Ovary (tissue), 9 donors: Measurements from ENCODE around the gene HADHB. TPM values are rescaled to one million over a fixed set of nuclear protein-coding genes. Genes with fewer than 3 reads are reported as not detected.
"Not testable (repeated sequence)": the region's sequence is repeated elsewhere in the genome, so short reads cannot be mapped to it uniquely, and the experiment has no call there.

ENCODE experiments used
- DNase-seq, 5 donors: peaks; one replicate each; pipeline ENCODE4 v3.0.0-alpha.2; 2019 to 2020
- H3K27ac ChIP-seq, 2 donors: fragments of 200-600 bp; one replicate each; pipeline versions ENCODE4 v1.5.1 to v1.8.0; 2019 to 2022
- H3K27me3 ChIP-seq: fragments of 200-600 bp; one replicate; pipeline ENCODE4 v1.8.0; 2022
- H3K36me3 ChIP-seq: fragments of 200-600 bp; sonication (generic); one replicate; pipeline ENCODE4 v1.5.1; 2019
- H3K4me1 ChIP-seq: one replicate; pipeline ENCODE4 v1.8.1; 2013; ENCODE audit warnings: mild to moderate bottlenecking, moderate library complexity; ENCODE audit not compliant: insufficient read depth
- H3K4me3 ChIP-seq: fragments of 200-600 bp; sonication (generic); one replicate; pipeline ENCODE4 v1.5.1; 2017
- H3K9me3 ChIP-seq, 2 donors: fragments of 200-600 bp in 1 of 2; sonication (generic) in 1 of 2; one replicate each; pipeline versions ENCODE4 v1.5.1 to v1.8.1; 2013 to 2019; ENCODE audit warnings: mild to moderate bottlenecking in 1 of 2, moderate library complexity in 1 of 2
- CTCF ChIP-seq, 3 donors: fragments of 450-650 bp in 2 of 3; fragments of 200-600 bp in 1 of 3; IDR thresholded peaks; one replicate each; pipeline versions ENCODE4 v1.5.1 to v1.8.0; 2016 to 2022; ENCODE audit warnings: antibody characterized with exemption in 3 of 3, mild to moderate bottlenecking in 1 of 3
- EP300 ChIP-seq: sonication (generic); formaldehyde crosslinking; IDR thresholded peaks from one replicate; pipeline ENCODE4 v1.6.1; 2017; ENCODE audit warnings: antibody characterized with exemption
- POLR2A ChIP-seq: fragments of 450-650 bp; IDR thresholded peaks from one replicate; pipeline ENCODE4 v1.6.1; 2017; ENCODE audit warnings: antibody characterized with exemption, mild to moderate bottlenecking, moderate library complexity
- WGBS, 3 donors: extraction: QIAGEN DNeasy Blood & Tissue Kit in 1 of 3; methylation state at CpG; one replicate each; pipeline versions ENCODE4 v1.1.5 to v1.1.7; 2013 to 2017; 5-methylcytosine and 5-hydroxymethylcytosine counted together
- intact Hi-C, 4 donors: fragments of 100-400 bp; cut with DNase I; formaldehyde crosslinking; loops; one replicate each; pipeline versions ENCODE4 v1.11.0 to v1.15.1; 2022 to 2023
- polyA plus RNA-seq, 2 donors: library from polyadenylated mRNA; stranded (reverse); fragments of 200-250 nt in 1 of 2; fragments of 350-450 nt in 1 of 2; fragmentation: Illumina TruSeq in 1 of 2; extraction: RNeasy Lipid Tissue Mini Kit (QIAGEN cat#74804) in 1 of 2; gene quantifications; one replicate each; pipeline ENCODE4 v1.2.3, GENCODE V29; 2013 to 2014
- total RNA-seq, 7 donors: library from RNA; depleted of rRNA in 2 of 7; stranded (reverse); fragments of >200 nt in 2 of 7; fragmentation: NEBNext Ultra II Directional in 3 of 7; extraction: Animal tissue kit (Norgen Biotek cat#: 25700) in 3 of 7; gene quantifications; one replicate each; pipeline versions ENCODE4 v1.1.0 to v1.2.4, GENCODE V29; 2016 to 2023
- donor health status: DM: no; HTN: no; CAD: no; lungs with moderate emphysema.
- donor health status: DM: no; HTN: no; CAD: no.
- donor health status: Bipolar disorder and iron deficiency.
- donor health status: DM: yes; HTN: yes; CAD: no.
- donor health status: DM: no; HTN: no; CAD: no.
- donor health status: DM: yes; HTN: yes; CAD: no.

Gene HADHB
- total and polyA plus RNA-seq, 9 donors = 81.1 to 224 (median 104) TPM

GRCh38 chr2:26251893-26252292 is 7.2 kb downstream of the HADHB start:
- TF ChIP-seq CTCF (IDR thresholded peaks at IDR 0.05) = no peak
- TF ChIP-seq POLR2A = no peak
- TF ChIP-seq EP300 = no peak
- Histone ChIP-seq H3K4me3 (no peak overlapping the region), H3K4me1 (peaks cover 11% of the 10 kb centered on the region), H3K9me3 (no peaks in the 10 kb centered on the region), H3K27me3 (no peaks in the 10 kb centered on the region), H3K27ac (no peak overlapping the region), H3K36me3 (no peaks in the 10 kb centered on the region)
- WGBS, 3 donors = 3 to 30% (median 29%) methylated on average over 3 of the region's 3 CpGs
- intact Hi-C loops = no loop called here
- DNase-seq = peak; percentile 42 to 53 (median 46)

DNA sequence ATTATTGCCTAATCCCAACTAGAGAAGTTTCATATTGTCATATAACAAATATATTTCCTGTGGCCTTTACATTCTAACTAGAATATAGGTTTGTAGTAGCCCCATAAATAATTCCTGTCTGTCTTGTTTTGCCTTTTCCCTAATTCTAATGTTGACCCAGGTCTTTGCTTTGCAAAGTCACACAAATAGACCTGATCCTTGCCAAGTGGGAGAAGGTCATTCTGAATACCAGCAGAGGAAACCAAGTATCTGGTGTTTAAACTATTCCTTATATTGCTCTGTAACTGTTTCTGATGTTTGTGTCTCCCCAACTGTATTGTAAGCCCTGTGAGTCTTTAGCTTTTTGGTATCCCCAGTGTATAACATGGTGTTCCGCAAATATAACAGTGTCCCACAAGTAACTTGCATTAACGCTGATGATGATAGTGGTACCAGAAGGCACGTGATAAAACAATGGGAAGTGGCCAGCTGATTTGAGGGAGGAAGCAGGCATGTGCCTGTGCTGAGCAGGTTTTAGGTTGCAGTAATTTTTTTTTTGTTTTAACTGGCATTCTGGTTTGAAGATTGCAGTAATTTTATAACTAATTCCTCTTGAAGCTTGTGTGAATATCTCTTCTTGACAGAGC is 11.1 kb downstream of the HADHB start:
- intact Hi-C loops = no loop called here
- no peak for TF ChIP-seq POLR2A
- no peak for TF ChIP-seq EP300
- TF ChIP-seq CTCF (IDR thresholded peaks at IDR 0.05) = no peak
- H3K27ac ChIP-seq = no peak overlapping the region
- H3K4me3 ChIP-seq = no peak overlapping the region
- no peaks in the 10 kb centered on the region for H3K9me3 ChIP-seq
- H3K4me1 ChIP-seq = peaks cover 5% of the 10 kb centered on the region
- 20 to 51% (median 30%) methylated on average over 3 of the region's 3 CpGs for WGBS, 3 donors
- DNase-seq = no peak
- H3K36me3 ChIP-seq = no peaks in the 10 kb centered on the region
- H3K27me3 ChIP-seq = no peaks in the 10 kb centered on the region

- H3K36me3 ChIP-seq, intact Hi-C loops, H3K4me3 ChIP-seq, H3K4me1 ChIP-seq, H3K9me3 ChIP-seq, H3K27ac ChIP-seq, DNase-seq, H3K27me3 ChIP-seq: not testable (repeated sequence)
- WGBS, 3 donors = 90 to 94% (median 90%) methylated on average over 8 of the region's 8 CpGs
Observed at GRCh38 chr2:26258836-26259235, 14.1 kb downstream of the HADHB start.

- Histone ChIP-seq H3K27me3 (no peaks in the 10 kb centered on the region), H3K27ac (no peak overlapping the region), H3K4me1 (peaks cover 4% of the 10 kb centered on the region), H3K4me3 (no peak overlapping the region), H3K36me3 (no peaks in the 10 kb centered on the region), H3K9me3 (no peaks in the 10 kb centered on the region)
- DNase-seq = no peak
- WGBS, 3 donors = 83 to 87% (median 85%) methylated on average over 4 of the region's 4 CpGs
- TF ChIP-seq CTCF (IDR thresholded peaks at IDR 0.05) (no peak), POLR2A (no peak), EP300 (no peak)
- intact Hi-C loops = no loop called here
Observed at GRCh38 chr2:26268213-26268612, 23.5 kb downstream of the HADHB start.

- H3K36me3 ChIP-seq, H3K27ac ChIP-seq, intact Hi-C loops, H3K9me3 ChIP-seq, DNase-seq, H3K4me1 ChIP-seq, H3K4me3 ChIP-seq, H3K27me3 ChIP-seq: not testable (repeated sequence)
- 95 to 96% (median 95%) methylated on average over 12 of the region's 12 CpGs for WGBS, 3 donors
Observed at GRCh38 chr2:26268670-26269385, 24.1 kb downstream of the HADHB start.
